A549 (cell line): ENCODE measurements around the gene OR6S1. TPM values are rescaled to one million over a fixed set of nuclear protein-coding genes. Genes with fewer than 3 reads are reported as not detected.

Source experiments
- ATAC-seq, 2 experiments: fragments of 200-7000 bp in 1 of 2; fragments of >200 bp in 1 of 2; cut with Nextera tagmentation in 1 of 2; cut with Tn5 transposase in 1 of 2; 3 replicates each; pipeline versions ENCODE4 v1.8.0 to v1.9.1; 2018 to 2020; ENCODE audit warnings: mild to moderate bottlenecking in 1 of 2, moderate library complexity in 1 of 2
- CTCF ChIA-PET: fragments of 300-600 bp; sonication (Branson Sonifier 250); formaldehyde crosslinking; extraction: SDS; loops from one replicate; lab custom pipeline; 2021; ENCODE audit warnings: antibody characterized with exemption, inconsistent platforms; lab: Yijun Ruan, JAX
- POLR2A ChIA-PET: fragments of 350-600 bp; formaldehyde crosslinking; extraction: SDS; loops from one replicate; lab custom pipeline; 2021; ENCODE audit warnings: antibody characterized with exemption, inconsistent platforms; lab: Yijun Ruan, JAX
- DNase-seq, 2 experiments: peaks; one replicate each; pipeline versions ENCODE4 v3.0.0 to v3.0.0-alpha.2; 2011 to 2016; ENCODE audit warnings: low read depth in 1 of 2, low spot score in 1 of 2
- FAIRE-seq: peaks from 2 replicates; lab custom pipeline; 2011; peaks lifted over from hg19 to GRCh38; lab: Jason Lieb, UNC
- H3K27ac ChIP-seq, 2 experiments: fragments of >200 bp; sonication (Bioruptor Twin); formaldehyde crosslinking; 3 replicates each; pipeline ENCODE4 v1.5.1; 2016 to 2017
- H3K4me1 ChIP-seq: fragments of >200 bp; sonication (Bioruptor Twin); formaldehyde crosslinking; 3 replicates; pipeline ENCODE4 v1.6.1; 2016
- H3K4me2 ChIP-seq: fragments of >200 bp; sonication (Bioruptor Twin); formaldehyde crosslinking; 3 replicates; pipeline ENCODE4 v1.6.1; 2016
- H3K4me3 ChIP-seq: fragments of >200 bp; sonication (Bioruptor Twin); formaldehyde crosslinking; 3 replicates; pipeline ENCODE4 v1.5.1; 2016
- H3K9me3 ChIP-seq: fragments of >200 bp; sonication (Bioruptor Twin); formaldehyde crosslinking; 3 replicates; pipeline ENCODE4 v1.6.1; 2016
- ATOH8 ChIP-seq: fragments of 250-450 bp; sonication (Bioruptor Pico); IDR thresholded peaks from 2 replicates; pipeline ENCODE4 v1.5.0; 2020; ENCODE audit warnings: low read depth, mild to moderate bottlenecking, moderate library complexity
- CEBPB ChIP-seq, 2 experiments: fragments of >200 bp in 1 of 2; sonication (Bioruptor Twin) in 1 of 2; formaldehyde crosslinking in 1 of 2; IDR thresholded peaks; 2 replicates each; pipeline ENCODE4 v1.6.1; 2012 to 2016
- CHD2 ChIP-seq: fragments of 150-350 bp; IDR thresholded peaks from 2 replicates; pipeline ENCODE4 v1.6.1; 2014; ENCODE audit warnings: low read length; ENCODE audit not compliant: partially characterized antibody
- CTCF ChIP-seq: fragments of >200 bp; sonication (Bioruptor Twin); formaldehyde crosslinking; IDR thresholded peaks from 3 replicates; pipeline ENCODE4 v1.5.1; 2016
- EHF ChIP-seq: fragments of 250-450 bp; sonication (Bioruptor Pico); IDR thresholded peaks from 2 replicates; pipeline ENCODE4 v1.5.0; 2020; ENCODE audit warnings: mild to moderate bottlenecking
- ESRRA ChIP-seq: fragments of 150-350 bp; IDR thresholded peaks from 2 replicates; pipeline ENCODE4 v1.6.1; 2014; ENCODE audit warnings: mild to moderate bottlenecking, low read length, borderline replicate concordance
- FOSB ChIP-seq: fragments of 250-450 bp; sonication (Bioruptor Pico); IDR thresholded peaks from 2 replicates; pipeline ENCODE4 v1.5.0; 2020; ENCODE audit warnings: mild to moderate bottlenecking, moderate library complexity
- FOSL2 ChIP-seq, 2 experiments: fragments of 450-650 bp in 1 of 2; fragments of >200 bp in 1 of 2; sonication (Bioruptor Twin) in 1 of 2; formaldehyde crosslinking; IDR thresholded peaks; 2 replicates each; pipeline versions ENCODE4 v1.5.0 to v1.6.1; 2016 to 2020; ENCODE audit warnings: mild to moderate bottlenecking in 1 of 2, moderate library complexity in 1 of 2
- HMGXB4 ChIP-seq: fragments of 250-450 bp; sonication (Bioruptor Pico); IDR thresholded peaks from 2 replicates; pipeline ENCODE4 v1.5.0; 2021; ENCODE audit warnings: mild to moderate bottlenecking, moderate library complexity, borderline replicate concordance
- JUN ChIP-seq, 2 experiments: fragments of >200 bp; sonication (Bioruptor Twin); formaldehyde crosslinking; IDR thresholded peaks; 2 replicates in 1 of 2; 3 replicates in 1 of 2; pipeline ENCODE4 v1.6.1; 2016 to 2017
- KDM5A ChIP-seq: fragments of 200-600 bp; sonication (generic); IDR thresholded peaks from 2 replicates; pipeline ENCODE4 v1.6.1; 2016; ENCODE audit warnings: antibody characterized with exemption, mild to moderate bottlenecking
- MAX ChIP-seq: IDR thresholded peaks from 2 replicates; pipeline ENCODE4 v1.6.1; 2012
- MYC ChIP-seq: IDR thresholded peaks from 2 replicates; pipeline ENCODE4 v1.6.1; 2012; ENCODE audit warnings: mild to moderate bottlenecking, inconsistent platforms, low read length, improper control_type of control experiment, borderline replicate concordance
- POLR2A ChIP-seq: IDR thresholded peaks from 2 replicates; pipeline ENCODE4 v1.6.1; 2012; ENCODE audit warnings: mild to moderate bottlenecking, low read length
- RAD21 ChIP-seq, 2 experiments: fragments of >200 bp in 1 of 2; sonication (Bioruptor Twin) in 1 of 2; formaldehyde crosslinking in 1 of 2; IDR thresholded peaks in 1 of 2; conservative IDR thresholded peaks in 1 of 2; 2 replicates in 1 of 2; 3 replicates in 1 of 2; pipeline ENCODE4 v1.6.1; 2012 to 2018; ENCODE audit warnings: inconsistent platforms in 1 of 2
- RARB ChIP-seq: fragments of 250-450 bp; sonication (Bioruptor Pico); IDR thresholded peaks from 2 replicates; pipeline ENCODE4 v1.8.0; 2021; ENCODE audit warnings: mild to moderate bottlenecking, moderate library complexity
- RFX5 ChIP-seq: fragments of 450-650 bp; IDR thresholded peaks from 2 replicates; pipeline ENCODE4 v1.7.1; 2014; ENCODE audit warnings: antibody characterized with exemption, mild to moderate bottlenecking, moderate library complexity
- SMC3 ChIP-seq: fragments of >200 bp; sonication (Bioruptor Twin); formaldehyde crosslinking; IDR thresholded peaks from 3 replicates; pipeline ENCODE4 v1.6.1; 2018; ENCODE audit warnings: inconsistent platforms
- SREBF2 ChIP-seq: fragments of 450-650 bp; IDR thresholded peaks from 2 replicates; pipeline ENCODE4 v1.6.1; 2014; ENCODE audit warnings: mild to moderate bottlenecking, moderate library complexity
- ZNF302 ChIP-seq: fragments of 250-450 bp; sonication (Bioruptor Pico); IDR thresholded peaks from 2 replicates; pipeline ENCODE4 v1.9.0; 2021; ENCODE audit warnings: inconsistent platforms, mild to moderate bottlenecking, moderate library complexity
- WGBS: methylation state at CpG from one replicate; pipeline ENCODE4 v1.1.6; 2017; ENCODE audit errors: missing lambda C conversion rate; 5-methylcytosine and 5-hydroxymethylcytosine counted together
- polyA plus RNA-seq, 4 experiments: library from polyadenylated mRNA; depleted of rRNA in 3 of 4; stranded (reverse); fragments of >200 nt; fragmentation: RNase III in 1 of 4; extraction: RNeasy Plus Mini Kit Qiagen cat#74134 plus additional on column Dnase treatment in 1 of 4; gene quantifications; 2 replicates in 3 of 4; 3 replicates in 1 of 4; pipeline ENCODE4 v1.2.3, GENCODE V29; 2011 to 2017

The OR6S1 gene
- polyA plus RNA-seq, 2 of the 4 experiments (the other 2 are of a cell fraction): not detected

GRCh38 chr14:20610002-20610765 is 31.3 kb downstream of the OR6S1 start:
- peak overlapping the region; percentile 88 for H3K4me2 ChIP-seq
- CTCF ChIA-PET: interaction anchor here (0.5 to 7.1 kb wide), 46 partner anchors 10 to 1731 kb away, joined by 3 to 67 read pairs (median 4); partner anchors contain the start of genes CCNB1IP1, PARP2, RNASE11 and RNASE4
- peak overlapping the region; percentile 66 to 83 for H3K27ac ChIP-seq
- H3K4me1 ChIP-seq: peaks cover 27% of the 10 kb centered on the region
- peak overlapping the region; percentile 93 for H3K4me3 ChIP-seq
- FAIRE-seq (no peak), DNase-seq (peak; percentile 85 to 86), ATAC-seq (peak; percentile 33 to 65)
- WGBS: 1% methylated on average over 27 of the region's 27 CpGs
- POLR2A ChIA-PET: interaction anchor here (0.5 to 1.0 kb wide), 3 partner anchors 72 to 267 kb away, joined by 3 to 7 read pairs (median 5); no protein-coding TSS in a partner anchor
- H3K9me3 ChIP-seq: no peaks in the 10 kb centered on the region
- TF ChIP-seq MAX (peak; percentile 44; the same call in 1 of the 2 replicates), SREBF2 (peak; percentile 79), FOSL2 (IDR thresholded peaks at IDR 0.05) (no peak), FOSL2 (CRISPR knock-in tag; IDR thresholded peaks at IDR 0.05) (no peak)

GRCh38 chr14:20609215-20610001 is 32.1 kb downstream of the OR6S1 start:
- peak; percentile 5 to 24; a peak in 4 of 6 replicates for ATAC-seq
- POLR2A ChIA-PET: no interaction called here
- FAIRE-seq: no peak
- 0 out of 2 replicates have a peak, but pooled peaks have one; percentile 59 for TF ChIP-seq MYC
- no peak for TF ChIP-seq CHD2
- TF ChIP-seq KDM5A: peak; percentile 69
- TF ChIP-seq CEBPB (IDR thresholded peaks at IDR 0.05): peak in 1 of 2 experiments; percentile 17; a peak in 1 of 4 replicates
- peak; percentile 82 for TF ChIP-seq SREBF2
- TF ChIP-seq SMC3: peak; percentile 92
- peak; percentile 100 for TF ChIP-seq CTCF
- no peak for TF ChIP-seq RFX5
- TF ChIP-seq ESRRA: no peak
- 0 out of 2 replicates have a peak, but pooled peaks have one; percentile 74 for TF ChIP-seq HMGXB4 (CRISPR knock-in tag)
- no peak for TF ChIP-seq RARB
- TF ChIP-seq POLR2A: no peak
- peak in 1 of 2 experiments; percentile 19; a peak in 1 of 5 replicates for TF ChIP-seq JUN (IDR thresholded peaks at IDR 0.05)
- TF ChIP-seq FOSB: no peak
- TF ChIP-seq ZNF302 (CRISPR knock-in tag): no peak
- peak; percentile 93 to 98 for TF ChIP-seq RAD21 (conservative IDR thresholded peaks at IDR 0.05 in 1 of 2, IDR thresholded peaks at IDR 0.05 in 1 of 2)
- TF ChIP-seq EHF (CRISPR knock-in tag): no peak
- TF ChIP-seq ATOH8 (CRISPR knock-in tag): no peak
- Histone ChIP-seq H3K27ac (peak overlapping the region; percentile 66 to 83), H3K4me3 (peak overlapping the region; percentile 93), H3K4me2 (peak overlapping the region; percentile 88), H3K9me3 (no peaks in the 10 kb centered on the region), H3K4me1 (peaks cover 22% of the 10 kb centered on the region)
- WGBS: under 1% methylated on average over 25 of the region's 44 CpGs
- peak; percentile 85 to 92 for DNase-seq
- CTCF ChIA-PET: interaction anchor here (0.5 to 7.1 kb wide), 63 partner anchors 9 to 1732 kb away, joined by 3 to 67 read pairs (median 4); partner anchors contain the start of genes CCNB1IP1, PARP2, RNASE11 and RNASE4
